ENCODE measurements around the gene RSAD2.
"Not testable (repeated sequence)": the region's sequence is repeated elsewhere in the genome, so short reads cannot be mapped to it uniquely, and the experiment has no call there.

RSAD2 gene

GRCh38 chr2:6877402-6878304 is at the start of gene RSAD2:
RSAD2 (plus strand) TSS chr2:6877777; CDS start chr2:6877801, 24 bp downstream.
- FAIRE-seq: no peak

GRCh38 chr2:6828299-6828584 is 49.3 kb upstream of the RSAD2 start:
- no peak for FAIRE-seq

- no peak for FAIRE-seq
Measured at GRCh38 chr2:6831229-6831628, 46.3 kb upstream of the RSAD2 start.

GRCh38 chr2:6832596-6833299 is 44.8 kb upstream of the RSAD2 start:
- FAIRE-seq: no peak

- no peak for FAIRE-seq
Measured at GRCh38 chr2:6833300-6833604, 44.3 kb upstream of the RSAD2 start.

GRCh38 chr2:6834163-6834562 is 43.4 kb upstream of the RSAD2 start:
- FAIRE-seq: no peak

- FAIRE-seq: no peak
Measured at GRCh38 chr2:6835467-6835866, 42.1 kb upstream of the RSAD2 start.

- FAIRE-seq: no peak
Measured at GRCh38 chr2:6838673-6839319, 38.8 kb upstream of the RSAD2 start.

GRCh38 chr2:6841537-6842287 is 35.9 kb upstream of the RSAD2 start:
- no peak for FAIRE-seq

- FAIRE-seq: no peak
Measured at GRCh38 chr2:6845312-6845711, 32.3 kb upstream of the RSAD2 start.

GRCh38 chr2:6845903-6846302 is 31.7 kb upstream of the RSAD2 start:
- FAIRE-seq: no peak

- no peak for FAIRE-seq
Measured at GRCh38 chr2:6846540-6846939, 31.0 kb upstream of the RSAD2 start.

- FAIRE-seq: no peak
Measured at GRCh38 chr2:6846967-6847681, 30.5 kb upstream of the RSAD2 start.

GRCh38 chr2:6852195-6852594 is 25.4 kb upstream of the RSAD2 start:
- FAIRE-seq: no peak

GRCh38 chr2:6854416-6854815 is 23.2 kb upstream of the RSAD2 start:
- FAIRE-seq: no peak

GRCh38 chr2:6855860-6856547 is 21.6 kb upstream of the RSAD2 start:
- no peak for FAIRE-seq

GRCh38 chr2:6856548-6856920 is 21.0 kb upstream of the RSAD2 start:
- no peak for FAIRE-seq

GRCh38 chr2:6858466-6859027 is 19.0 kb upstream of the RSAD2 start:
- not testable (repeated sequence) for FAIRE-seq

- FAIRE-seq: no peak
Measured at GRCh38 chr2:6860296-6860695, 17.3 kb upstream of the RSAD2 start.

GRCh38 chr2:6863792-6864191 is 13.8 kb upstream of the RSAD2 start:
- no peak for FAIRE-seq

- no peak for FAIRE-seq
Measured at GRCh38 chr2:6864231-6864754, 13.3 kb upstream of the RSAD2 start.

Measured in G401.6 (cell line).